Type B pancreatic cell (in vitro differentiated cells): ENCODE results near the gene GALR3. TPM values are rescaled to one million over a fixed set of nuclear protein-coding genes. Genes with fewer than 3 reads are reported as not detected.

Source experiments
- DNase-seq: peaks from one replicate; pipeline ENCODE4 v3.0.0; 2021; ENCODE audit warnings: mixed read lengths; ENCODE audit not compliant: unreplicated experiment; ENCODE audit errors: extremely low spot score
- H3K27ac Mint-ChIP-seq: 2 replicates; pipeline ENCODE4 v1.8.0; 2021; ENCODE audit warnings: mild to moderate bottlenecking, mixed read lengths
- H3K27me3 Mint-ChIP-seq: 2 replicates; pipeline ENCODE4 v1.8.0; 2021; ENCODE audit warnings: mixed read lengths
- H3K36me3 Mint-ChIP-seq: 2 replicates; pipeline ENCODE4 v1.8.0; 2021; ENCODE audit warnings: mixed read lengths
- H3K4me1 Mint-ChIP-seq: one replicate; pipeline ENCODE4 v1.8.0; 2021; ENCODE audit warnings: mixed read lengths; ENCODE audit not compliant: unreplicated experiment
- H3K4me3 Mint-ChIP-seq: 2 replicates; pipeline ENCODE4 v1.8.0; 2021; ENCODE audit warnings: mild to moderate bottlenecking, mixed read lengths
- H3K9me3 Mint-ChIP-seq: 2 replicates; pipeline ENCODE4 v1.8.0; 2021; ENCODE audit warnings: mixed read lengths
- CTCF ChIP-seq: fragments of 200-600 bp; sonication (generic); conservative IDR thresholded peaks from 2 replicates; pipeline ENCODE4 v1.5.0; 2021; ENCODE audit warnings: antibody characterized with exemption, mild to moderate bottlenecking
- total RNA-seq: library from RNA; stranded (reverse); gene quantifications from 2 replicates; pipeline ENCODE4 v1.2.1, GENCODE V29; 2021; ENCODE audit warnings: low replicate concordance

GALR3 gene
- total RNA-seq, 1 donor from 2014 or later = 0.34 TPM

GRCh38 chr22:37815593-37815992, 7.6 kb upstream of the GALR3 start:
- Mint-ChIP-seq H3K4me1 (peaks cover 7% of the 10 kb centered on the region), H3K27ac (no peak overlapping the region), H3K4me3 (no peak overlapping the region), H3K27me3 (peaks cover 17% of the 10 kb centered on the region), H3K9me3 (no peaks in the 10 kb centered on the region), H3K36me3 (no peaks in the 10 kb centered on the region)
- TF ChIP-seq CTCF = no peak
- no peak for DNase-seq

GRCh38 chr22:37816543-37817180, 6.5 kb upstream of the GALR3 start:
- no peak overlapping the region for H3K4me3 Mint-ChIP-seq
- no peaks in the 10 kb centered on the region for H3K36me3 Mint-ChIP-seq
- DNase-seq = no peak
- TF ChIP-seq CTCF = no peak
- H3K27me3 Mint-ChIP-seq = peaks cover 22% of the 10 kb centered on the region
- H3K27ac Mint-ChIP-seq = no peak overlapping the region
- H3K9me3 Mint-ChIP-seq = no peaks in the 10 kb centered on the region
- H3K4me1 Mint-ChIP-seq = peaks cover 7% of the 10 kb centered on the region

GRCh38 chr22:37817705-37818408, 5.3 kb upstream of the GALR3 start:
- Mint-ChIP-seq H3K4me1 (peaks cover 12% of the 10 kb centered on the region), H3K27me3 (peaks cover 32% of the 10 kb centered on the region), H3K36me3 (no peaks in the 10 kb centered on the region), H3K27ac (peak overlapping the region; percentile 71), H3K4me3 (peak overlapping the region; percentile 83), H3K9me3 (no peaks in the 10 kb centered on the region)
- DNase-seq = peak; percentile 91
- TF ChIP-seq CTCF = peak; percentile 99

- Mint-ChIP-seq H3K9me3 (no peaks in the 10 kb centered on the region), H3K27ac (no peak overlapping the region), H3K4me3 (peak overlapping the region; percentile 83), H3K4me1 (peaks cover 12% of the 10 kb centered on the region), H3K27me3 (peaks cover 39% of the 10 kb centered on the region), H3K36me3 (no peaks in the 10 kb centered on the region)
- no peak for DNase-seq
- TF ChIP-seq CTCF = peak; percentile 60
Measured at GRCh38 chr22:37818409-37819104, 4.6 kb upstream of the GALR3 start.

- Mint-ChIP-seq H3K36me3 (no peaks in the 10 kb centered on the region), H3K4me3 (peak overlapping the region; percentile 71), H3K27me3 (peaks cover 44% of the 10 kb centered on the region), H3K27ac (no peak overlapping the region), H3K9me3 (no peaks in the 10 kb centered on the region), H3K4me1 (peaks cover 12% of the 10 kb centered on the region)
- TF ChIP-seq CTCF = no peak
- DNase-seq = no peak
Measured at GRCh38 chr22:37819105-37819433, 4.1 kb upstream of the GALR3 start.
